ENCODE measurements around the gene MPRIP.

The MPRIP gene

DNA sequence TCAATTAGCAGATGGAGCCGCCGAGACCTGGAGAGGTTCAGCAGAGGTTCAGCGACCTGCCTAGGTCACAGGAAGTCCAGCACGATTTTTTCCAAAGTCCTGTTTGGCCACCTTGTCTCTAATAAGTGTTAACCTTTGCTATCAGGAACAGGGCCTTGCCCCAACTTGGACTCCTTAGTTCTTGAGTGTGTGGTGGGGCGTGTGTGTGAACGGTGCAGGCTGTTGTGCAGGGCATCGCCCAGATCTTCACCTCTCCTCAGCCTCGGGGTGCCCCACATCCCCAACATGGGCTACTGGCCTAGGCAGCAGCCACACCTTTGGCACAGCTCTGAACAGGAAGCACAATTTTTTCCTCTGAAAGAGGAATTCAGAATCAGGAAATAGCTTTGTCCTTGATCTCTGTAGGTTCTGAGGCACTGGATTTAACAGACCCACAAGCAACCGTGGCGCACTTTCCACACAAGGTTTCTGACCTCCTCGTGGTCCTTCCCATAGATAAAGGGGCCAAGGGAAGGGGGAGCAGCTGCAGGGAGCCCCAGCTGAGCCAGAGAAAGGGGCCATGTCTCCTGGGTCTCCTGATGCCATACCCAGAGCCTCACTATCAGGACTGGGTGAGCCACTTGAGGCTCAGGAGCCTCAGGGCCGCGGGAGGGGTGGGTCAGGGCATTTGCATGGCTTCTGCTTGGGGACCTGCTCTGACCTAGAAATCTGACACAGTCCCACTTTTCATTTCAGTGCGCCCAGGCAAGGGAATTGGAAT is 10.4 kb downstream of the MPRIP start:
- DNase-seq = no peak

DNA sequence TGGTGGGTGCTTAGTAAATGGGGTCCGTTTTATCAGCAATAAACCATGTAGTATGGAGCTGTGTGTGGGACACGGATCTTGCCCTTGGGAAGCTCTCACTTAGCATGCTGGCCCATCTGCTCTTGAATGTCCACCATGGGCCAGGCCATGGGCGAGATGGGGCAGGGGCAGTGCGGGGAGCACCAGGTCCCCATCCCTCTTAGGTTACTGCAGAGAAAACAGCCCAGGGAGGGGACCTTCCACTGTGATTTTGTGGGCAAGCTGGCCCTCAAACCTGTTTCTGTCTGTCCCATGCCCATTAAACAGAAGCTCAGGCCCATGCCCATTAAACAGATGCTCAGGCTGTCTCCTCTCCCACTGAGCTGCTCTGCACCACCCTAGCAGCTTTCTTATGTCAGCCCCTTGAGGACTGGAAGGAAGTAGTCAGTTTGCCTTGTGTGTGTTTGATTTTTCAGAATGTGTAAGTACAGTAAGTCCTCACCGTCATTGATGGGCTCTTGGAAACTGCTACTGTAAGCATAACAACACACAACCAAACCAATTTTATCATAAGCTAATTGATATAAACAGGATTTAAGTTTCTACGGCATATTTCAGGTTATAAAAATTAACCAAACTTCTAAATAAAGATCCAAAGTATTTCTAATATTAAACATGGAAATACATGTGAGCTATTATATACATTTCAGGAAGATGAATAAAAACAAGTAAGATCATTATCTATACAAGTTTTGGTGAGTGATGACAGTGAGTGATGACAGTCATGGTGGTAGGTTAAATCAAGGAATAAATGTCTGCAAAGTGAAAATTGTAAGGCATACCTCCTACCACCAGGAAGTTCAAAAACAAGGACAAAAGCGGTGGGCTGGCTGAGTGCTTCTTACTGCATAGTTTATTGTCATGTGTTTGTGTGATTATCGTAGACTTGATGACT is 11.5 kb downstream of the MPRIP start:
- DNase-seq = no peak

DNA sequence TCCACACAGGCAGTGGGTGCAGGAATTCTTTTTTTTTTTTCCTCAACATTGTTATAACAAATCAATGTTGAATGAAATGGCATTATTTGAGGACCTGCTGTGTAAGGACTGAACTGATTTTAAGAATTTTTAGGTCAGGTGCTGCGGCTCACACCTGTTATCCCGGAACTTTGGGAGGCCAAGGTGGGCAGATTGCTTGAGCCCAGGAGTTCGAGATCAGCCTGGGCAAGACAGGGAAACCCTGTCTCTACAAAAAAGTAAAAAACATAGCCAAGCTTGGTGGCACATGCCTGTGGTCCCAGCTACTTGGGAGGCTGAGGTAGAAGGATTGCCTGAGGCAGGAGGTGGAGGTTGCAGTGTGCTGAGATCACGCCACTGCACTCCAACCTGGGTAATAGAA is 12.4 kb downstream of the MPRIP start:
- no peak for DNase-seq

DNA sequence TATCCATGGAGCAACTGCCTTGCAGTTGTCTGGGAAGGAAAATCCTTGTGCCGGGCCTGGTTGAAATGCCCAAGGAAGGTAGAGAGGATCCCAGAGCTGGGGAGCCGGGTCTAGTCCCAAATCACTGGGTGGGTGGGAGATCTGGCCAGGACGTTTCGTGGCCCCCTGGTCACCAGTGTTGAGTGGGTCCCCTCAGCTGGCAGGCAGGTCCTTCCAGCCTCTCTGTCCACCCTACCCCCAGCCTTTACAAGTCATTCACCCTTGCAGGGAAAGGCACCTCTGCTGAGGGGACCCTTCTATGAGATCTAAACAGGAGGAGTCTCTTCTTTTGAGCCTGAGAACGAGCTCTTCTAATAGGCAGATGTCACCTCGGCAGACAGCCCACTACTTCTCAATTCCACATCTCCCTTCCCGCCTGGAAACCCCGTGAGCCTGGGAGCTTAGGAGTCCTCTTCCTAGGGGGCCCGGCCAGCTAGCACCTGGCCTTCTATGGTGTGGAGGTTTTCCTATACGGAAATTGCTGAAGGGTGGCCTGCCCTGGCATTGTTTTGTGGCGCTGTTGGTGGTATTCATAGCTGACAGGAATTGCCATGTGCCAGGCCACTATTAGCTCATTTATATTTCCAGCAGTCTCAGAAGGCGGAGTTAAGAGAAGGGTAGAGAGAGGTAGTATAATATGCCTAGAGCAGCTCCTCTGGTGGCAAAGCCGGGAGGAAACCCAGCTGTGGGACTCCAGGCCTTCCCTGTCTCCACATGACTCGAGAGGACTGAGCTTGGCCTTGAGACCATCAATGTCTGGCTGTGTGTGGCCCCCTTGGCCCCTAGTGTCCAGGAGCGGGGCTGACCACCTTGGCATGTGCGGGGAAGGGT is 13.3 kb downstream of the MPRIP start:
- no peak for DNase-seq

DNA sequence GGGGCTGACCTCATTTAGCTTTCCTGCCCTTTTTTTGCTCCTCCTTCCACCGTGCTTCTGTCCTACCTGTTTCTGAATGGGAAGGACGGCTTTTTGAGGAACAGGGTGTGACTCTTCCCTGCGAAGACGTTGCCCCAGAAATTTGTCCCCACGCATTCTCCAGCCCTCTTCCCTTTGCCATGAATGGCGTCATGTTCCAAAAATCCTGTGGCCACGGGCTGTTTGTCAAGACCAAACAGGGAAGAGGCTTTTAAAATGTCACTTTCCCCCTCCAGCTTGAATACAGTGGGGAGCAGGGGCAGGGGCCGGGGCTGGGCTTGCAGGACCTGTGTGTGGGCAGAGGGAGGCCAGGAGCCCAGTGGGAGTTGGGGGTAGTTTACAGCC is 13.9 kb downstream of the MPRIP start:
- no peak for DNase-seq

DNA sequence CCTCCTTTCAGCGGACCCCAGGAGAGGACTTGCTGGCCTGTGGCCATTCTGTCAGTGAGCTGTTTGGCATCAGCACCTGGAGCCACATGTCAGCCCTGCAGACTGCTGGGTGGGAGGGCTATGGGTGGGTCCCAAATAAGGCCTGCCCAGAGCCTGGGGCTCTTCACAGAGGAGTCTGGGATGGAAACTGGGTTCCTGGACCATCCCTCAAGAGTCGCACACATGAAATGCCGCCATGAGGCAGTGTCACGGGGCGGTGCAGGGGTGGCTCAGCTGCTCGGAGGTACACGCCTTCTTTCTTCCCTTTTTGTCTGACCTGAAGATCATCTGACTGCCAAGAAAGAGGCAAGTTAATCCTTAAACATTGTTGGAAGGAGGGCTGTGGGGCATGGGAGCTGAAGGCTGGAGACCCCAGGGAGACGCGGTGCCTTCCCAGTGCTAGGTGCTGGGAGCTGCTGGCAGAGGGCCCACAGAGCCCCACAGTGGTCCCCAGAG is 14.8 kb downstream of the MPRIP start:
- no peak for DNase-seq

DNA sequence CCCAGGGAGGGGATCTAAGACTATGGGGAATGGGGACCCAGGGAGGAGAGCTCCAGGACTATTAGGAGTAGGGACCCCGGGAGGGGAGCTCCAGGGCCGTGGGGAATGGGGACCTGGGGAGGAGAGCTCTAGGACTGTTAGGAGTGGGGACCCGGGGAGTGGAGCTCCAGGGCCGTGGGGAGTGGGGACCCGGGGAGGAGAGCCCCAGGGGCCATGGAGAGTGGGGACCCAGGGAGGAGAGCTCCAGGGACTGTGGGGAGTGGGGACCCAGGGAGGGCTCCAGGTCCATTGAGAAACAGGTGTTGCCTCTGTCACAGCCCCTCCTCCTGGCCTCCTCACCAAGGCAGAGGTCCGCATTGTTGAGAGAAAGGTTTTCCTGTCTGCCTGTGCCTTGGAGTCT is 16.0 kb downstream of the MPRIP start:
- DNase-seq = no peak

DNA sequence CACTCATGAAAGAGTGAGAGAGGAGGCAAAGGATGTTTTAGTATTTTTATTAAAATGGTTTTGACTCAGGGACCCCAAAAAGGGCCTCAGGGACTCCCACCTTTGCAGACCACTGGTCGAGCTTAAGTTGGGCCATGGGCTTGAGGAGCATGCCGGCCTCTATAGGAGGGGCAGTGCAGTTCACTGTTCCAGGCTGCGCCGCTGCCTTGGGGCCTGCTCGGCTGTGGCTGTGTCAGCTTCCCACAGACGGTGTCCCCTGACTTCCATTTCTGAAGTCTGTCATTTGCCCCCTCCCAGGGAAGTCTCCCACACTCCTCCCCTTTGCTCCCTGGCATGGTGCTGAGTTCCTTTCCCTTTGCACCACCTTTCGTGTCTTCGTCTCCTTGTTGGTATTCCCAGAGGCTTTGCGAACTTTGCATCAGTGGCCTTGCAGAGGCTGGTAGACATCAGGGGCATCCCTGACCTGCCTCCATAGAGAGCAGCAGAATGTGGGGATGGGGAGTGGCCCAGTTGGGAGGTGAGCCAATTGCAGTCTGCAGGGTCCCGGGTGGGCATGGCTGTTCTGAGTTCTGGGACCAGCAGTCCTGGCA is 17.1 kb downstream of the MPRIP start:
- DNase-seq = no peak

DNA sequence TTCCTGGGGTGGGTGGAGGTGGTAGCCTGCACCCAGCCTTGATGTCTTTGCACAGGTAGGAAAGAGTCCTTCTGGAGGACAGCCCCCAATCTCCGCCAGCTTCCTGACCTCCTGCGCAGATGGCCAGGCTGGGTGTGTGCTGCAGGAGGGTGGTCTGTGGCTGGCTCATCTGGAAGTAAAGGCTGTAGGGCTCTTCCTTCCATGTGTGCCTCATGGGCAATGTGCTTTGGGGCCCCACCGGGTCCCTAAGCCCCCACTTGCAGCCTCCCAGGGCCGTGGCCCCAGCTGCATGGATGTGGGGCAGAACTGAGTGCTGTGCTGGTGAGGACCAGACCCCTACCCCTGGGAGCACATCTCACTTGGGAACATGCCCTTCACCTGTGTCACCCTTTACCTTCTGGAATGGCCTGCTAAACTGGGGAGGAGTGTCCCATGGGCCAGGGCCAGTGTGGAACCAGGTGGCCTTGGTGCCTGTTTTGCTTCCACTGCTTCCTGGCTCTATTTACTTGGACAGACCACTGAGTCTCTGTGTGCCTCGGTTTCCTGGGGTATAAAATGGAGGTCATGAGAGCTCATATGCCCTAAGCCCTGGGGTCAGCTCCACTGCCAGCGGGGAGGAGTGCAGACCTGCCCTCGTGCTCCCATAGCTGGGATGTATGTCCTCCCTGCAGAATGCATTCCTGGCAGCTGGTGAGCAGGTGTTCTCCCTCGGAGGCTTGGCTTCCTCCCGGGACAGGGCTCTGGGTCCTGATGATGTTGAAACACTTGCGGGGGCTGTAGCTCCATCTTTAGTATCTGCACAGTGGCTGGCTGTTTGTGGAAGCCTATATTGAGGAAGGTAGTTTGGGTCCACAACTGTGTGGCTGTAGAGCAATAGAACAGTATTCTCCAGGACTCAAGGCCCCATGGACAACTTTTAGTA is 18.0 kb downstream of the MPRIP start:
- DNase-seq = no peak

DNA sequence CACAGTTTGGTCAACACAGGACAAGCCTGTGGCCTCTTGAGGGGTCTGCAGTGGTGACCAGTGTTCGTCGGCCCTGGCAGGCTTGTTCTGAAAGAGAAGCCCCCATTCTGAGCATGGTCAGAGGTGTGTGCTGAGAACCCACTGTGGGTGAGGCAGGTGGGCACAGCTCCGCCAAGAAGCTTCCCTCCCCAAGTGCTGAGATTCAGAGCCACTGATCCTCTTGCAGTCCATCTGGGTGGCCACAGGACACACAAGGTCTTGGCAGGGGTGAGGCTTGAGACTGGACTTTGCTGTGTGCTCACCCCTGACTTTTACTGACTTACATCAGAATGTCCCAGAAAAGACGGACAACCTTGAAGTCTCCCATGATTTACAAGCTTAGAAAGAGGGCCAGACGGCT is 18.7 kb downstream of the MPRIP start:
- DNase-seq = no peak

DNA sequence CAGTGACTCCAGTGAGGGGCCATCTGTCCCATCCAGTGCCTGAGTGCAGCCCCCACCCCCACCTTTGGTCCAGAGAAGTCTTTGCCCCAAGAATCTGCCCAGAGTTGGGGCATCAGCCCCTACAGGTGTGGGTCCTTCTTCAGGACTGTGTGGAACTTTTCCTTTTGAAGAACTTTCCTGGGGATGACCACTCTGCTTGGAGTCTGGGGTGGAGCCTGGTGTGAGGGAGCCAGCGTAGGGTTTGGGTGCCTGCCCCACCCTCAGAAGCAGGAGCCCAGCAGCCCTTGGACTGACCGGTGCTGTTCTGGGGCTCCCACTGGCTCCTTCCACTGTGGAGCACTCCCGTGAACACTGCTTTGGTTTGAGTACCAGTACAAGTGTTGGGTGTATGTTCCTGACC is 19.3 kb downstream of the MPRIP start:
- DNase-seq = no peak

DNA sequence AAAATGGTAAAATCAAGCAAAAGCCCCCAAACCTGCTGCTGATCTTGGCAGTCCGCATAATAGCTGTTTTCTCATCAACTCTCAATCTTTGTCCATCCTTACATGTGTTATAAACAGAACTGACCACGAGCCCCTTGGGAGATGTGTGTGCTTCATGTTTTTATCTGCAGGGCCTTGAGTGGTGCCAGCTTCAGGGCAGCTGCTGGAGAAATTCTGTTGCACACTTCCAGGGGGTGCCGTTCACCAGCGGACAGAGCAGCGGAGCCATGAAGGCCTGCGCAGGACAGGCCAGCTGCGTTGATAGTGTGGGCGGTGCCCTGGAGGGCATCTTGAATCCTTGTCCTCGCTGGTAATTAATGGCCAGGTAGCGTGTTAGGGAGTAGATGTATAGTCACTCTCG is 20.1 kb downstream of the MPRIP start:
- DNase-seq = peak; percentile 35

DNA sequence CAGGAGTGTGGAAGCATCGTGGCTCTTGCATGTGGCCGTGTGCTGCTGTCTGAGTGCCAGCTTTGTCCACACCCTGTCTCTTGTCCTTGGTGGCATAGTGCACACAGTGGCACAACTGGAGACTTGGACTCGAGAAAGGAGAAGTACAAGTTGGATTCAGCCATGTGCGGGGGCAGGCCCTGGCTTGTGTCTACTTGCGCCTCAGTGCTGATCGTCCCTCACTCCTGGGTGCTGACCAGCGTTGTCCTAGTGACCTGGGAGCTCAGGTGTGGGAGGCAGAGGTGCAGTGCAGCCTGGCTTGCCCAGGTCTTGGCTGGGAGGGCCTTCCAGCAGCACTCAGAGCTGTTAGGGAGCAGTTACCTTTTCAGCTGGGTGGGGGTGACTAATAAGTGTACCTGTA is 20.6 kb downstream of the MPRIP start:
- DNase-seq = no peak

DNA sequence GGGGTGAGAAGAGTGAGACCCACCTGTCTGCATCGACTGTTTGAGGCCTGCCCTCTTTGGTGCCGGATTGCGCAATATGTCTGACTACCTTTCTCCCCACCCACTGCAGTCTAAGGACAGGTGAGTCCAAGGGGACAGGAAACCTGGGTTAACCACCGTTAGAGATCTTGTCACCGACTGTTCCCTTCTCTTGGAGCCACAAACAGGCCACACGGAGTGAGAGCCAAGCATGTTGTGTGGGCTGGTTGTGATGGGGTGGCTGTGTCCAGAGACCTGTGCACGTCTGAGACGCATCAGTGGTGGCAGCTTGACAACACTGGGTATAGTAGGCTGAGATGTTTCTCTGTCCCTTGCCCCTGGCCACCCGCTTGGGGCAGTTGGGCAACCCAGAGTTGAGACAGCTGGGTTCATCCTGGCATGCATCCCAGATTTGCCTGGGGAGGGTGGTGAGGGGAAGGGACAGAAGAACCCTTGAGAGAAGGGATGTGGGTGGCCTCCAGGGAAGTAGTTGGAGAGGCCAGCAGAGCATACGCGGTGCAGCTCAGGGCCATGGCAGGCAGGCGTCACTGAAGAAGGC is 21.4 kb downstream of the MPRIP start:
- DNase-seq = no peak

DNA sequence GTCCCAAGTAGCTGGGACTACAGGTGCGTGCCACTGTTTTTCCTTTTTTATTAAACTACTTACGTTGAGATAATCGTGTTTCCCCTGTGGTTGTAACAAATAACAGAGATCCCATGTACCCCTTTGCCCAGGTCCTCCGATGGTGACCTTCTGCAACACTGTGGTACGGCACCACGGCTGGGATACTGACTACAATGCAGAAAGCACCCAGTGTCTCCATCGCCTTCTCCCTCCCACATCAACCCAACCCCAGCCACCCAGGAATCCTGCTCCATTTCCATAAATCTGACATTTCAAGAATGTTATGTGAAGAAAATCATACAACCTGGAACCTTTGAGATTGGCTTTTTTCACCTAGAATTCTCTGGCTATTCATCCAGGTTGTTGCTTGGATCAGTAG is 22.1 kb downstream of the MPRIP start:
- no peak for DNase-seq

DNA sequence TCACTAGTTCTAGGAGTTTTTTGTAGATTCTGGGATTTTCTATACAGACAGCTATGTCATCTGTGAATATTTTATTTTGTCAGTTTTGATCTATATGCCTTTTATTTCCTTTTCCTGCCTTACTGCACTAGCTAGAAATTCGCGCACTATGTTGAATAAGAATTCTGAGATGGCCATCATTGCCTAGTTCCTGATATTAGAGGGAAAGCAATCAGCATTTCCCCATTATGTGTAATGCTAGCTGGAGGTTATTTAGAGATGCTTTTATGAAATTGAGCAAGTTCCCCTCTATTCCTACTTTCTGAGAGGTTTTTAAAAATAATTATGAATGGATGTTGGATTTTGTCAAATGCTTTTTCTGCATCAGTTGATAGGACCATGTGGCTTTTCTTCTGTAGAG is 23.8 kb downstream of the MPRIP start:
- no peak for DNase-seq

DNA sequence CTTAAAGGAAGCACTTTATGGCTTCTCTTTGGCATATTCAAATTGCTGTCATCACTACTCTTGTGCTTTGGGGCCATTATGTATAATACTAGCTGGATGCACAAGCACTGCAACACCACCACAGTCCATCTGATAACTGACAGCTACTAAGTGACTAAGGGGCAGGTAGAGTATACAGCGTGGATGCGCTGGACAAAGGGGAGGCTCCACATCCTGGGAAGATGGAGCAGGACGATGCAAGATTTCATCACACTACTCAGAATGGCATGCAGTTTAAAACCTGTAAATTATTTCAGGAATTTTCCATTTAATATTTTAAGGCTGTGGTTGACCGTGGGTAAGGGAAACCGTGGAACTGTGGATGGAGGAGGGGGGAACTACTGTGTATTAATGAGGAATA is 25.0 kb downstream of the MPRIP start:
- DNase-seq = peak; percentile 92

DNA sequence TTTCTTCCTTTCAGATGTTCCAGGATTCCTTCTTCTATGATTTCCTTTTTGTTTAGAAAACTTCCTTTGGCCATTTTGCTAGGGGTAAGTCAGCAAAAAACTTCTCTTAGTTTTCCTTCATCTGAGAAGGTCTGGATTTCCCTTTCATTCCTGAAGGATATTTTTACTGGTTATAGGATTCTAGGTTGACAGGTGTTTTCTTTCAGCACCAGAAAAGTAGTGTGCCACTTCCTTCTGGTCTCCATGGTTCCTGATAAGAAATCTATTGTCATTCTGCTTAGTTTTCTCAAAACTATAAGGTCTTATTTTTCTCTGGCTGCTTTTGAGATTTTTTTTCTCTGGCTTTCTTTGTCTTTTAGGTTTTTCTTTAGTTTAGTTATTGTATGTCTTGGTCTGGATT is 27.6 kb downstream of the MPRIP start:
- no peak for DNase-seq

DNA sequence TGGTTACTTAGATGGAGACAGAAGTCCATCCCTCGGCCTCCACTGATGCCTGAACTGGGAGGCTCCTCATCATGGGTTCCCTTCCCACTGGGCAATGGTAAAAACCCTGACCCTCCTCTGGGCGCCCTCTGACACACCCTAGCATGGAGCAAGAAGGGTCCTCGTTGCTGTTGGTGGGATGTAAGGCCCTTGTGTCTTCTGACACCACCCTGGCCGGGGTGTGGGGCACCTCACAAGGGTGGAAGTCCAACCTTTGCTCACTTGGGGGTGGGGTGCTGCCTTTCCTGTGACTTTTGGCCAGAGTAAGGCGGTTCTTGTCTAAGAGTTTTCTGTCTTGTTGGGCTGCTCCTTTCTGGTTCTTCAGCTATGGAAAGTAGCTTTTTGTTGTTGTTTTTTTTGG is 28.7 kb downstream of the MPRIP start:
- no peak for DNase-seq

DNA sequence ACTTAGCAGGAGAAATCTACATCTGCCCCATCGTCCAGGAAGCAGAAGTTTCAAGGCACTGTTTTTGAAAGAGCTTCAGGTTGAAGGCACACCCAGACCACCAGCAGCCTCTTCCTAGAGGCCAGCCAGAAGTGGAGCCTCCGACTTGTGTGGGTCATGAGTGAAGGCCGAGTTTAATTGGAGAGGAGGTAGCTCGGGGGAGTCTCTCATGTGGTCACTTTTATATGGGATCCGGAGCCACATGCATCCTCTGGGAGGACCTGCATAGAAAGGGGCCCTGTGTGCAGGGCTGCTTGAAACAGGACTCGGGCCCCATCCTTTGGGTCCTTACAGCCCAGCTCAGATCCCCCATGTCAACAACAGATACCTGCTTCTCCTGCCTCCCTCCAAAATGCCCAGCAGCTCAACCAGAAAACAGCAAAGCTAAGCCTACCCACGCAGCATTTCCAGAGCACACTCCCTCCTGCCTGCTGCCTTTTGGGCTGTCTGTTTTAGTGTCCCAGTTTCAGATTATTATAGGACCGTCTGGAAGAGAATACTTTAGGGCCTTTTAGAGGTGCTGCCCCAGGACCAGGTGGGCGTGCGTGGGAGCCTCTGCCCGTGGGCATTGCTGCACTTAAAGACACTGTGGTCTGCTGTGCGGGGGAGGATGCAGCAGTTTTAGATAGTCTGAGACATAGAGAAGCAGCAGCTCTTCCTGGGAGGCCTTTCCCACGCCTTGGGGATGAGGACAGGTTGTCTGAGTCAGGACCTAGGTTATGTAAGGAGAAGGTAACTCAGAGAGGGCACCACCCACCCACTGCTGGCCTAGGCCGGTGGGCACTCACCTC is 29.5 kb downstream of the MPRIP start:
- no peak for DNase-seq

All from fibroblast of upper back skin (primary cell).